Measurements from ENCODE around the gene HAAO. TPM values are rescaled to one million over a fixed set of nuclear protein-coding genes. Genes with fewer than 3 reads are reported as not detected.

Gene HAAO
- total RNA-seq, 4 donors from 2014 or later = 1.9 to 29.4 (median 4.0) TPM; not detected in 1

- no peaks in the 10 kb centered on the region for H3K27me3 ChIP-seq
- intact Hi-C loops (cut with DNase I; ENCODE audit: low total_unique reads) = no loop called here
- 82% methylated on average over 8 of the region's 8 CpGs; no CpG with 5 or more reads in 1 of the 2 donors for WGBS, 2 donors (ENCODE audit: low coverage in 1 of 2)
- DNase-seq = no peak
- no peaks in the 10 kb centered on the region for H3K9me3 ChIP-seq
- TF ChIP-seq POLR2AphosphoS5 (IDR thresholded peaks at IDR 0.05) (no peak), EP300 (IDR thresholded peaks at IDR 0.05; ENCODE audit: low read depth) (no peak), POLR2A (IDR thresholded peaks at IDR 0.05) (no peak), CTCF (IDR thresholded peaks at IDR 0.05) (no peak)
- H3K4me1 ChIP-seq = peaks cover 0 to 8% (median 0%) of the 10 kb centered on the region in 4 donors
- no peak overlapping the region for H3K27ac ChIP-seq
- no peaks in the 10 kb centered on the region for H3K36me3 ChIP-seq
- H3K4me3 ChIP-seq = no peak overlapping the region
- in situ Hi-C loops (cut with MboI; ENCODE audit: low pct_ligation_motif_present in 1 of 4, low pct_unique_long_range_greater_than_20kb in 1 of 4, low sequenced_read_pairs in 3 of 4) = no loop called here
Measured at GRCh38 chr2:42754776-42755140, 37.6 kb downstream of the HAAO start.

- no peaks in the 10 kb centered on the region for H3K27me3 ChIP-seq
- no peaks in the 10 kb centered on the region for H3K9me3 ChIP-seq
- peaks cover 0 to 8% (median 0%) of the 10 kb centered on the region in 4 donors for H3K4me1 ChIP-seq
- DNase-seq = no peak
- 76% methylated on average over 11 of the region's 11 CpGs; no CpG with 5 or more reads in 1 of the 2 donors for WGBS, 2 donors (ENCODE audit: low coverage in 1 of 2)
- in situ Hi-C loops (cut with MboI; ENCODE audit: low pct_ligation_motif_present in 1 of 4, low pct_unique_long_range_greater_than_20kb in 1 of 4, low sequenced_read_pairs in 3 of 4) = no loop called here
- no peak overlapping the region for H3K4me3 ChIP-seq
- TF ChIP-seq CTCF (IDR thresholded peaks at IDR 0.05) = no peak
- no peak for TF ChIP-seq POLR2A (IDR thresholded peaks at IDR 0.05)
- no peak for TF ChIP-seq POLR2AphosphoS5 (IDR thresholded peaks at IDR 0.05)
- no peak for TF ChIP-seq EP300 (IDR thresholded peaks at IDR 0.05; ENCODE audit: low read depth)
- H3K27ac ChIP-seq = no peak overlapping the region
- intact Hi-C loops (cut with DNase I; ENCODE audit: low total_unique reads) = no loop called here
- no peaks in the 10 kb centered on the region for H3K36me3 ChIP-seq
Measured at GRCh38 chr2:42754021-42754775, 38.2 kb downstream of the HAAO start.

GRCh38 chr2:42752816-42753813, 39.3 kb downstream of the HAAO start:
- H3K4me1 ChIP-seq = peaks cover 0 to 8% (median 0%) of the 10 kb centered on the region in 4 donors
- in situ Hi-C loops (cut with MboI; ENCODE audit: low pct_ligation_motif_present in 1 of 4, low pct_unique_long_range_greater_than_20kb in 1 of 4, low sequenced_read_pairs in 3 of 4) (no loop called here), intact Hi-C loops (cut with DNase I; ENCODE audit: low total_unique reads) (no loop called here)
- 51 to 85% methylated on average over 3 to 22 of the region's 24 CpGs for WGBS, 2 donors (ENCODE audit: low coverage in 1 of 2)
- H3K9me3 ChIP-seq = no peaks in the 10 kb centered on the region
- no peaks in the 10 kb centered on the region for H3K36me3 ChIP-seq
- no peak overlapping the region for H3K4me3 ChIP-seq
- DNase-seq = no peak
- H3K27ac ChIP-seq = no peak overlapping the region
- H3K27me3 ChIP-seq = no peaks in the 10 kb centered on the region
- no peak for TF ChIP-seq POLR2AphosphoS5 (IDR thresholded peaks at IDR 0.05)
- TF ChIP-seq EP300 (IDR thresholded peaks at IDR 0.05; ENCODE audit: low read depth) = no peak
- no peak for TF ChIP-seq CTCF (IDR thresholded peaks at IDR 0.05)
- no peak for TF ChIP-seq POLR2A (IDR thresholded peaks at IDR 0.05)

GRCh38 chr2:42752314-42752713, 40.1 kb downstream of the HAAO start:
- Histone ChIP-seq H3K4me1 (peaks cover 0 to 8% (median 0%) of the 10 kb centered on the region in 4 donors), H3K27ac (no peak overlapping the region), H3K9me3 (no peaks in the 10 kb centered on the region), H3K27me3 (no peaks in the 10 kb centered on the region), H3K4me3 (no peak overlapping the region), H3K36me3 (peaks cover 0 to 3% (median 0%) of the 10 kb centered on the region in 4 donors)
- TF ChIP-seq EP300 (IDR thresholded peaks at IDR 0.05; ENCODE audit: low read depth) (no peak), POLR2A (IDR thresholded peaks at IDR 0.05) (no peak), POLR2AphosphoS5 (IDR thresholded peaks at IDR 0.05) (no peak), CTCF (IDR thresholded peaks at IDR 0.05) (no peak)
- in situ Hi-C loops (cut with MboI; ENCODE audit: low pct_ligation_motif_present in 1 of 4, low pct_unique_long_range_greater_than_20kb in 1 of 4, low sequenced_read_pairs in 3 of 4) (no loop called here), intact Hi-C loops (cut with DNase I; ENCODE audit: low total_unique reads) (no loop called here)
- WGBS, 2 donors (ENCODE audit: low coverage in 1 of 2) = 53% methylated on average over 2 of the region's 2 CpGs; no CpG with 5 or more reads in 1 of the 2 donors
- no peak for DNase-seq

All from transverse colon (tissue), 4 donors.